ENCODE data around the gene RALGPS1. TPM values are rescaled to one million over a fixed set of nuclear protein-coding genes. Genes with fewer than 3 reads are reported as not detected.

Gene RALGPS1
- total and polyA plus RNA-seq, 4 donors, result 34.4 to 80.9 (median 73.2) TPM

DNA sequence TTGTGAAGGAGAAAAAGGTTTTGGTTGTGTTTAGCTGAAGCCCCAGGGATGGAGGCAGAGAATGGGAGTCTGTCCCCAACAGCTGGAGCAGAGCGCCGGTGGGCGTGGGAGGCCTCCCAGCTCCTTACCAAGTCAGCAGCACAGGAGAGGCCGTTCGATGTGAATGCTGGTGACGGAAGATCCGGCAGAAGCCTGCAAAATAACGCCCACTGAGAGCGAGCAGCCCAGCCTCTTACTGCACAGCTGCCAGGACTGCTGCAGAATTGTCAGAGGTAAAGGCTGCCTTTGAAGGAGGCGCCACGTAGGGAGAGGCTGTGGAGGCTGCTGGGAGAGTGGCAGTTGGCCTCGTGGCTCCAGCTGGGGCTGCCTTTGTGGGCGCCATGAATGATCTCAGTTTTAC lies 181.6 kb downstream of the RALGPS1 start:
- DNase-seq (ENCODE audit: low read depth in 4 of 6, low spot score in 6 of 6), result peak in 2 of 6 donors; percentile 53 to 55
- peaks cover 41% of the 10 kb centered on the region for H3K36me3 ChIP-seq (ENCODE audit: control insufficient read depth, insufficient read depth, low read length)
- peak overlapping the region; percentile 67 for H3K27ac ChIP-seq (ENCODE audit: low read depth, low read length)
- H3K27me3 ChIP-seq (ENCODE audit: control insufficient read depth, insufficient read depth, low read length), result no peaks in the 10 kb centered on the region
- peaks cover 20% of the 10 kb centered on the region for H3K4me1 ChIP-seq (ENCODE audit: control insufficient read depth, insufficient read depth, low read length)
- H3K9me3 ChIP-seq (ENCODE audit: control insufficient read depth, insufficient read depth, low read length), result no peaks in the 10 kb centered on the region
- 57% methylated on average over 13 of the region's 13 CpGs for WGBS (ENCODE audit: insufficient coverage)
- H3K4me3 ChIP-seq (ENCODE audit: low read depth, low read length), result no peak overlapping the region

DNA sequence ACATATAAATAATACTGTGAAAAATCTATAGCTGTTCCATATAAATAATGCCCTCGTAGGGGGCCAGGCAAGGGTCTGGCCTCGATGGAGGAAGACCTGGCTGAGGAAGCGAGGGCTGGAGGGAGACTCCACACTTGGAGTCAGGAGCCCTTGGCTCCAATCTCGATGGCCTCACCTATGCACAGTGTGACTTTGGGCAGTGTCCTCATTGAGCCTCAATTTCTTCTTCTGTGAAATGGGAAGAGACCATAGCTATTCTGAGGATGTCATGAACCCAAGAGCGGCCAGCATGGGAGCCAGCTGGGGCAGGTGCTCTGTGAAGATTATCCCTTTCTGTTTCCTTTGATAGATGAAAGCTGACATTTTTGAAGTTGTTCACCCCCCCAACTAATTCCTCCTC lies 183.1 kb downstream of the RALGPS1 start:
- Histone ChIP-seq H3K27ac (ENCODE audit: low read depth, low read length) (no peak overlapping the region), H3K4me1 (ENCODE audit: control insufficient read depth, insufficient read depth, low read length) (peaks cover 15% of the 10 kb centered on the region), H3K4me3 (ENCODE audit: low read depth, low read length) (no peak overlapping the region), H3K27me3 (ENCODE audit: control insufficient read depth, insufficient read depth, low read length) (no peaks in the 10 kb centered on the region), H3K36me3 (ENCODE audit: control insufficient read depth, insufficient read depth, low read length) (peaks cover 29% of the 10 kb centered on the region), H3K9me3 (ENCODE audit: control insufficient read depth, insufficient read depth, low read length) (no peaks in the 10 kb centered on the region)
- no peak for DNase-seq (ENCODE audit: low read depth in 4 of 6, low spot score in 6 of 6)
- WGBS (ENCODE audit: insufficient coverage), result 93% methylated on average over 4 of the region's 5 CpGs

DNA sequence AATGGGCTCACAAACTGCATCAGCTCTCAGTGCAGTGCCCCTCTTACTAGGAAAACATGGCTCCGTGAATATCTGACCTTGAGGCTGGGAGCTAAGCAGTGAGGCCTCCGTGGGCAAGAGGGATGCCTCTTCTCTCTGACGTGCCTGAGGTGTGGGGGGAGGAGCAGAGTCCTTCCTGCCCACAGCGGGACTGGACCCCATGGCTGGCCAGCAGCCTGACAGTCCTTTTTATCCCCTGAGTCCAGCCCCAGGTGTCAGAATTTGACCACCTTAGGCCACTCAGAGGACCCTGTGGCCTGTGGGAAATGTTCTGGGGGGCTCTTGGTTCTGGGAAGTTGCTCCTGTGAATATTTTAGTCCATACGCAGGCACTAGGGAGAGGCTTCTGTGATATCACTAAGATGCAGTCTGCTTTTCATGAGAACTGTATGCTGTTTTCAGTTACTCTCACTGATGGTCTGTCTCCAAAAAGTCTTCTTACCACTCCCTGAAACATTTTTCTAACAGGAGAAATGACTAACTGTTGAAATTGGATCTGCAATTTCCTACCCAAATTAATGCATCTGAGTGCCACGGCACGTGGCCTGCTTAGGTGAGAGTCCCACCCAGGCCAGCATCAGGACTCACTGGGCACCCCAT lies 184.5 kb downstream of the RALGPS1 start:
- WGBS (ENCODE audit: insufficient coverage), result 78% methylated on average over 4 of the region's 7 CpGs
- DNase-seq (ENCODE audit: low read depth in 4 of 6, low spot score in 6 of 6), result no peak
- peak overlapping the region; percentile 42 for H3K27ac ChIP-seq (ENCODE audit: low read depth, low read length)

DNA sequence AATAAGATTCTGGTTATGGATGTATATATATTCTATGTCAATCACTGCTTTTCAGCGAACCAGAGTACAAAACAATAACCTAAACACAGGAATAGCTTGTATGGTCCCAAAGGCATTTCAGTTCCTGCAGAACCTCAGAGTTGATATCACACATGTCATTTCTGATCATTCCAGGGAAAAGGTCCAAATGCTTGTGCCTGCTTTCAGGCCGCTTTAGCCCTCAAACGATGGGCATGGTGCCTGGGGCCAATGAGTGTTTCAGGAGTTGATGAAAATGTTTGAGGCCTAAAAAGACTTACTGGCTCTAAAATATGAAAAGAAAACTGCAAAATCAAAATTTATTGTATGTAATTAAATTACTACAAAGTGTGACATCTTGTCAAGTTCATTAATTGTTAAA lies 185.1 kb downstream of the RALGPS1 start:
- Histone ChIP-seq H3K4me1 (ENCODE audit: control insufficient read depth, insufficient read depth, low read length) (peaks cover 21% of the 10 kb centered on the region), H3K27me3 (ENCODE audit: control insufficient read depth, insufficient read depth, low read length) (no peaks in the 10 kb centered on the region), H3K36me3 (ENCODE audit: control insufficient read depth, insufficient read depth, low read length) (peaks cover 16% of the 10 kb centered on the region), H3K27ac (ENCODE audit: low read depth, low read length) (peak overlapping the region; percentile 29), H3K4me3 (ENCODE audit: low read depth, low read length) (no peak overlapping the region), H3K9me3 (ENCODE audit: control insufficient read depth, insufficient read depth, low read length) (no peaks in the 10 kb centered on the region)
- no peak for DNase-seq (ENCODE audit: low read depth in 4 of 6, low spot score in 6 of 6)
- 67% methylated on average over 1 of the region's 3 CpGs for WGBS (ENCODE audit: insufficient coverage)

More for the DNA sequence above, 184.5 kb downstream of the RALGPS1 start:
- Histone ChIP-seq H3K4me1 (ENCODE audit: control insufficient read depth, insufficient read depth, low read length) (peaks cover 15% of the 10 kb centered on the region), H3K9me3 (ENCODE audit: control insufficient read depth, insufficient read depth, low read length) (no peaks in the 10 kb centered on the region), H3K36me3 (ENCODE audit: control insufficient read depth, insufficient read depth, low read length) (peaks cover 16% of the 10 kb centered on the region), H3K27me3 (ENCODE audit: control insufficient read depth, insufficient read depth, low read length) (no peaks in the 10 kb centered on the region), H3K4me3 (ENCODE audit: low read depth, low read length) (no peak overlapping the region)

DNA sequence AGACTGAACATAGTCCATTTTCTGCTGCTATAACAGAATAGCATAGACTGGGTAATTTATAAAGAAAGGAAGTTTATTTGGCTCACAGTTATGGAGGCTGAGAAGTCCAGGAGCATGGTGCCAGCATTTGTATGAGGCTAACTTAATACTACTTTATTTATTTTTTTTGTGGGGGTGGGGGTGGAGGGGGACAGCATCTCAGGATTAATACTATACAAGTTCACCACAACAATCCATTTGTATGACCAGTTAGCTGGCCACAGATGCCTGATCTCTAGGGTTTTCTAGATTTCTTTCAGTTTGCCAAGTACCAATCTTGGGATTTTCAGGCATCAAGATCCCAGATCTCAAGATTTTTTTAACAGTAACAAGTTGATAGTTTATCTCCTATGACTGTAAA lies 187.6 kb downstream of the RALGPS1 start:
- no peak overlapping the region for H3K4me3 ChIP-seq (ENCODE audit: low read depth, low read length)
- H3K4me1 ChIP-seq (ENCODE audit: control insufficient read depth, insufficient read depth, low read length), result peaks cover 12% of the 10 kb centered on the region
- no peak overlapping the region for H3K27ac ChIP-seq (ENCODE audit: low read depth, low read length)
- no peaks in the 10 kb centered on the region for H3K9me3 ChIP-seq (ENCODE audit: control insufficient read depth, insufficient read depth, low read length)
- no peak for DNase-seq (ENCODE audit: low read depth in 4 of 6, low spot score in 6 of 6)
- no peaks in the 10 kb centered on the region for H3K27me3 ChIP-seq (ENCODE audit: control insufficient read depth, insufficient read depth, low read length)
- peaks cover 10% of the 10 kb centered on the region for H3K36me3 ChIP-seq (ENCODE audit: control insufficient read depth, insufficient read depth, low read length)

DNA sequence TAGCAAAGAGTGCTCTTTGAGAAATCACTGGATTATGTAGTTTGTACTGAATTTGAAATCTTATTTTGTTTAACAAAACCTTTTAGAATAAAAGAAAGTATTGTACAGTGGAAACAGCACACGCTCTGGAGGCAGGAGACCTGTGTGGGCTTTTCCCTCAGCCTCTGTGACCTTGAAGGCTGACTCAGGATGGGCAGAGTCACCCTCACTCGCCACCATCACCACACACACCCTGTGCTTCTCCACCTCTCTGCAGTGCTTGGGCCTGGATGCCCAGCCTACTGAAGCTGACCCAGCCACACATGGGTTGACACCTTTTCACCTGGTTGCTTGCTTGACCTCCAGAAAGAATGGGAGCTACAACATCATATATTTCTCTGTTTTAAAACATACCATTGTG lies 188.2 kb downstream of the RALGPS1 start:
- H3K9me3 ChIP-seq (ENCODE audit: control insufficient read depth, insufficient read depth, low read length), result no peaks in the 10 kb centered on the region
- H3K27ac ChIP-seq (ENCODE audit: low read depth, low read length), result no peak overlapping the region
- no peak overlapping the region for H3K4me3 ChIP-seq (ENCODE audit: low read depth, low read length)
- DNase-seq (ENCODE audit: low read depth in 4 of 6, low spot score in 6 of 6), result no peak
- H3K4me1 ChIP-seq (ENCODE audit: control insufficient read depth, insufficient read depth, low read length), result peaks cover 14% of the 10 kb centered on the region
- no peaks in the 10 kb centered on the region for H3K27me3 ChIP-seq (ENCODE audit: control insufficient read depth, insufficient read depth, low read length)
- peaks cover 14% of the 10 kb centered on the region for H3K36me3 ChIP-seq (ENCODE audit: control insufficient read depth, insufficient read depth, low read length)
- 92% methylated on average over 2 of the region's 2 CpGs for WGBS (ENCODE audit: insufficient coverage)

DNA sequence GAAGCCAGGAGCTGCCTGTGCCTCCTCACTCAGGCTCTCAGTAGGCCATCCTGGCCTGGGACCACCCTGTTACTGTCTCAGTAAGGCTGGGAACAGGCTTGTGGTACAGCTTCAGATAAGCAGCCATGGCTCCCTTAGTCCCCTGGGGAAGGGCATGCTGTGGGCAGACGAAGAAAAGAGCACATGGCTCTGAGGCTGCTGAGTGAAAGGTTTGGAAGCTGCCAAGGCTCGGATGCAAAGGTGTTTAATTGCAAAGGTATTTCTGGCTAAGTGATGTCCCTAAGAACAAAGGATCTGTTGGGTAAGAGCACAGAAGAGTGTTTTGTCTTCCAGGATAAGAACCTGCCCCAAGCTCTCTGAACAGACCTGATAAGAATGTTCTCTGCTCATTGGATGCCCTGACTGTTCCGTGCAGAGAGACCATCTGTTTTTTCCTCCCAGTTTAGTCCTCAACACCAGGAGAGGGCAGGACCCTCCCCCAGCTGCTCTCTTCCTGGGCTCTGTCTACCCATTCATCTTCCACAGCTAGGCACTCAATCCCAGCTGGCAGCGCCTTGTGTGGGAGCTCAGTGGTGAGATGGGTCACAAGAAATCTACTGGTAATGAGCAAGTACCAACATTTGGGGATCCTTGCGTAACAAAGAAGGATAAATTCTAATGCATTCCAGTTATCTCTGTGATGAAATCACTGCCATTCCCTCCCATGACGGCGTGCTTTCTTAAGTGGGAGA lies 190.2 kb downstream of the RALGPS1 start:
- peaks cover 15% of the 10 kb centered on the region for H3K36me3 ChIP-seq (ENCODE audit: control insufficient read depth, insufficient read depth, low read length)
- no peak overlapping the region for H3K4me3 ChIP-seq (ENCODE audit: low read depth, low read length)
- DNase-seq (ENCODE audit: low read depth in 4 of 6, low spot score in 6 of 6), result peak in 1 of 6 donors; percentile 47
- H3K27ac ChIP-seq (ENCODE audit: low read depth, low read length), result no peak overlapping the region
- WGBS (ENCODE audit: insufficient coverage), result 58% methylated on average over 6 of the region's 7 CpGs
- no peaks in the 10 kb centered on the region for H3K27me3 ChIP-seq (ENCODE audit: control insufficient read depth, insufficient read depth, low read length)
- no peaks in the 10 kb centered on the region for H3K9me3 ChIP-seq (ENCODE audit: control insufficient read depth, insufficient read depth, low read length)
- peaks cover 10% of the 10 kb centered on the region for H3K4me1 ChIP-seq (ENCODE audit: control insufficient read depth, insufficient read depth, low read length)

DNA sequence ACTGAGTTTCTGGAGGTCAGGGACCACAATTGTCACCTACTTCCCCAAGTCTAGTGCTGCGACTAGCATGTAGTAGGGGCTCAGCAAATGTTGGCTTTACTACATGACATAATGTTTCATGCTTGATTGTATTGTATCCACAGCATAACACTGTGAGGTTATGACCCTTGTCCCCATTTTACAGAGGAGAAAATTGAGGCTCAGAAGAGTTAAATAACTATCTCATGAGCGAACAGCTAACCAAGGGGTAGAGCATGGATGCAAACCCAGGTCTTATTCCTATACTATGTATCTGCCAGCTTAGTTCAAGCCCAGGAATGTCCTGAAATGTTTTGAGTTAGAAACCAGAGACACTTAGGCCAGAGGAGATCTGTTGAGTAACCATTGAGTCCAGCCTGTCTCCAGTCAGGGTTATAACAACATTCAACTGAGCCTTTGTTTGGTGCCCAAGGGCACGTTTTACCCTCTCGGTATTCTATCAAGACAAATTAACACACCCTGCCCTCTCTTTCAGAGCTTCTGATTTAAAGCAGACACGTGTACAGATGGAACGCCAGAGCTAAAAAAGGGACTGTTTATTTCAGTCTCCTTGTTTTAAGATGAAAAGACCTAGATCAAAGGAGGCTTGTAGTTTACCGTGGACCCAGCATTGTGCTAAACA lies 191.4 kb downstream of the RALGPS1 start:
- Histone ChIP-seq H3K27me3 (ENCODE audit: control insufficient read depth, insufficient read depth, low read length) (no peaks in the 10 kb centered on the region), H3K27ac (ENCODE audit: low read depth, low read length) (no peak overlapping the region), H3K36me3 (ENCODE audit: control insufficient read depth, insufficient read depth, low read length) (peaks cover 15% of the 10 kb centered on the region), H3K4me1 (ENCODE audit: control insufficient read depth, insufficient read depth, low read length) (peaks cover 10% of the 10 kb centered on the region), H3K9me3 (ENCODE audit: control insufficient read depth, insufficient read depth, low read length) (no peaks in the 10 kb centered on the region), H3K4me3 (ENCODE audit: low read depth, low read length) (no peak overlapping the region)
- 43% methylated on average over 4 of the region's 7 CpGs for WGBS (ENCODE audit: insufficient coverage)
- DNase-seq (ENCODE audit: low read depth in 4 of 6, low spot score in 6 of 6), result no peak

DNA sequence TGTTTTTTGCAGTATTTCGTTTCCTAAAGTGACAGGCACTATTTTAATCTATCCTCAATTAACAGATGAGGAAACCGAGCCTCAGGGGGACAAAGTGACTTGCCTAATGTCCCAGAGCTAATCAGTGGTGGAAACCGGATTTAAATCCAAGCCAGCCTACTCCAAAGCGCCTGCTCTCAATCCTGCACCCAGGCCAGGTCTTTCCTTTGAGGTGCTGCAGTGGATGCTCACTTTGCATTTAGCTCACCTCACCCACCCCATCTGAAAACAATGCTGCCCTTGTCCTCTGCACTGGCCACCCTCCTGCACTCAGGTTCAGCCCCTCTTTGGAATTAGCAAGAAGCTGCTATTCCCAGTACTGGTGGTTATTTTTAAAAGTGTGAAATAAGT lies 191.9 kb downstream of the RALGPS1 start:
- peaks cover 15% of the 10 kb centered on the region for H3K36me3 ChIP-seq (ENCODE audit: control insufficient read depth, insufficient read depth, low read length)

More for the DNA sequence above, 191.9 kb downstream of the RALGPS1 start:
- Histone ChIP-seq H3K27me3 (ENCODE audit: control insufficient read depth, insufficient read depth, low read length) (no peaks in the 10 kb centered on the region), H3K4me1 (ENCODE audit: control insufficient read depth, insufficient read depth, low read length) (peaks cover 10% of the 10 kb centered on the region), H3K4me3 (ENCODE audit: low read depth, low read length) (no peak overlapping the region), H3K27ac (ENCODE audit: low read depth, low read length) (no peak overlapping the region), H3K9me3 (ENCODE audit: control insufficient read depth, insufficient read depth, low read length) (no peaks in the 10 kb centered on the region)
- DNase-seq (ENCODE audit: low read depth in 4 of 6, low spot score in 6 of 6), result no peak
- 52% methylated on average over 4 of the region's 4 CpGs for WGBS (ENCODE audit: insufficient coverage)

Measured in spinal cord (tissue), 10 donors.